ENCODE measurements around the gene UGGT2.
"Not testable (repeated sequence)": the region's sequence is repeated elsewhere in the genome, so short reads cannot be mapped to it uniquely, and the experiment has no call there.

UGGT2 gene

GRCh38 chr13:95957331-95957730, 95.9 kb downstream of the UGGT2 start:
- DNase-seq (ENCODE audit: low read depth), result no peak

GRCh38 chr13:95956589-95957148, 96.5 kb downstream of the UGGT2 start:
- DNase-seq (ENCODE audit: low read depth), result no peak

- DNase-seq (ENCODE audit: low read depth), result no peak
Measured at GRCh38 chr13:95955719-95956118, 97.5 kb downstream of the UGGT2 start.

GRCh38 chr13:95955255-95955654, 97.9 kb downstream of the UGGT2 start:
- no peak for DNase-seq (ENCODE audit: low read depth)

- DNase-seq (ENCODE audit: low read depth), result no peak
Measured at GRCh38 chr13:95954266-95954665, 98.9 kb downstream of the UGGT2 start.

- DNase-seq (ENCODE audit: low read depth), result no peak
Measured at GRCh38 chr13:95950103-95950502, 103.1 kb downstream of the UGGT2 start.

GRCh38 chr13:95948656-95949055, 104.5 kb downstream of the UGGT2 start:
- no peak for DNase-seq (ENCODE audit: low read depth)

GRCh38 chr13:95937714-95938320, 115.4 kb downstream of the UGGT2 start:
- no peak for DNase-seq (ENCODE audit: low read depth)

GRCh38 chr13:95931300-95932025, 121.7 kb downstream of the UGGT2 start:
- no peak for DNase-seq (ENCODE audit: low read depth)

- no peak for DNase-seq (ENCODE audit: low read depth)
Measured at GRCh38 chr13:95929430-95929829, 123.8 kb downstream of the UGGT2 start.

GRCh38 chr13:95928367-95928906, 124.8 kb downstream of the UGGT2 start:
- not testable (repeated sequence) for DNase-seq (ENCODE audit: low read depth)

- DNase-seq (ENCODE audit: low read depth), result no peak
Measured at GRCh38 chr13:95926231-95926630, 127.0 kb downstream of the UGGT2 start.

- no peak for DNase-seq (ENCODE audit: low read depth)
Measured at GRCh38 chr13:95924389-95924994, 128.7 kb downstream of the UGGT2 start.

- no peak for DNase-seq (ENCODE audit: low read depth)
Measured at GRCh38 chr13:95921485-95921884, 131.7 kb downstream of the UGGT2 start.

GRCh38 chr13:95920485-95920884, 132.7 kb downstream of the UGGT2 start:
- no peak for DNase-seq (ENCODE audit: low read depth)

- no peak for DNase-seq (ENCODE audit: low read depth)
Measured at GRCh38 chr13:95918860-95919259, 134.3 kb downstream of the UGGT2 start.

GRCh38 chr13:95914991-95915501, 138.2 kb downstream of the UGGT2 start:
- no peak for DNase-seq (ENCODE audit: low read depth)

GRCh38 chr13:95906999-95907398, 146.2 kb downstream of the UGGT2 start:
- no peak for DNase-seq (ENCODE audit: low read depth)

GRCh38 chr13:95903569-95903968, 149.6 kb downstream of the UGGT2 start:
- no peak for DNase-seq (ENCODE audit: low read depth)

- DNase-seq (ENCODE audit: low read depth), result no peak
Measured at GRCh38 chr13:95902741-95903140, 150.5 kb downstream of the UGGT2 start.

- no peak for DNase-seq (ENCODE audit: low read depth)
Measured at GRCh38 chr13:95898256-95898655, 154.9 kb downstream of the UGGT2 start.

- no peak for DNase-seq (ENCODE audit: low read depth)
Measured at GRCh38 chr13:95896301-95896700, 156.9 kb downstream of the UGGT2 start.

GRCh38 chr13:95893861-95894260, 159.3 kb downstream of the UGGT2 start:
- DNase-seq (ENCODE audit: low read depth), result no peak
